Uterus (tissue), 2 donors: ENCODE measurements around the gene KMT2E.
A peak's percentile ranks its signal among the peaks of the same experiment; 100 is the strongest.

ENCODE experiments used
- POLR2A ChIP-seq, 2 donors: fragments of 450-650 bp; IDR thresholded peaks; one replicate each; pipeline ENCODE4 v1.6.1; 2016; ENCODE audit warnings: antibody characterized with exemption in 2 of 2, mild to moderate bottlenecking in 1 of 2, moderate library complexity in 1 of 2
- TF ChIP-seq, protein P1 (sequence below), 4 experiments: fragments of 200-600 bp in 2 of 4; fragments of 450-650 bp in 2 of 4; sonication (generic) in 2 of 4; IDR thresholded peaks; one replicate each; pipeline ENCODE4 v1.5.1; 2016 to 2019; ENCODE audit warnings: antibody characterized with exemption in 4 of 4, mild to moderate bottlenecking in 2 of 4, moderate library complexity in 1 of 4

DNA sequence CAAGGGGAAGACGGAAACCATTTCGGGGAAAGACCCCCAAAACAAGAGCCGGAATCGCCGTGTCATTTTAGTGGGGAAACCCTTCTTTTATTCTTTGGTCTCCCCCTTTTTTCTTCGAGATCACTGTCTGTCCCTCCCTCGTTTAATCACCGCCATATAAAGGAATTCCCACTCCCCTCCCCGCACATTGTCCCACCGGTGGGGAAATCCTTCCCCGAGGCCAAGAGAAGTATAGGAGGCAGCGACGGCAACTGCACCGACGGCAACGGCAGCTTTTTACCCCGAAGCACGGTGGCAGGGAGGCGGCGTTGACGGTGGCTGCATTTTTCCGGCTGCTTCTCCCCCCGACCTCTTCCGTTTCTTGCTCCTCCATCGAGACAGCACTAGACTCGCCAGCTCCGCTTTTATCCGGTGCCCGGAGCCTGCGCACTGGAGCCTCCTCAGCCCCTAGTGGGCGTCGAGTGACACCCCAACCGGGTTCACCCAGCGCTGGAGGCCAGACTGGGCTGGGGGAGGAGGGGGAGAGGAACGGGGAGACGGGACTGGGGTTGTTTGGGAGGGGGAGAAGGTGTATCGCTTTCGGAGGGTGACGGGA, 687 bp upstream of the KMT2E start:
- TF ChIP-seq, protein P1, sequence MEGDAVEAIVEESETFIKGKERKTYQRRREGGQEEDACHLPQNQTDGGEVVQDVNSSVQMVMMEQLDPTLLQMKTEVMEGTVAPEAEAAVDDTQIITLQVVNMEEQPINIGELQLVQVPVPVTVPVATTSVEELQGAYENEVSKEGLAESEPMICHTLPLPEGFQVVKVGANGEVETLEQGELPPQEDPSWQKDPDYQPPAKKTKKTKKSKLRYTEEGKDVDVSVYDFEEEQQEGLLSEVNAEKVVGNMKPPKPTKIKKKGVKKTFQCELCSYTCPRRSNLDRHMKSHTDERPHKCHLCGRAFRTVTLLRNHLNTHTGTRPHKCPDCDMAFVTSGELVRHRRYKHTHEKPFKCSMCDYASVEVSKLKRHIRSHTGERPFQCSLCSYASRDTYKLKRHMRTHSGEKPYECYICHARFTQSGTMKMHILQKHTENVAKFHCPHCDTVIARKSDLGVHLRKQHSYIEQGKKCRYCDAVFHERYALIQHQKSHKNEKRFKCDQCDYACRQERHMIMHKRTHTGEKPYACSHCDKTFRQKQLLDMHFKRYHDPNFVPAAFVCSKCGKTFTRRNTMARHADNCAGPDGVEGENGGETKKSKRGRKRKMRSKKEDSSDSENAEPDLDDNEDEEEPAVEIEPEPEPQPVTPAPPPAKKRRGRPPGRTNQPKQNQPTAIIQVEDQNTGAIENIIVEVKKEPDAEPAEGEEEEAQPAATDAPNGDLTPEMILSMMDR (IDR thresholded peaks at IDR 0.05) = peak; percentile 12 to 74 (median 48)
- TF ChIP-seq POLR2A (IDR thresholded peaks at IDR 0.05) = peak in 1 of 2 donors; percentile 26
